ENCODE results near the gene ADGRL3.

The ADGRL3 gene

DNA sequence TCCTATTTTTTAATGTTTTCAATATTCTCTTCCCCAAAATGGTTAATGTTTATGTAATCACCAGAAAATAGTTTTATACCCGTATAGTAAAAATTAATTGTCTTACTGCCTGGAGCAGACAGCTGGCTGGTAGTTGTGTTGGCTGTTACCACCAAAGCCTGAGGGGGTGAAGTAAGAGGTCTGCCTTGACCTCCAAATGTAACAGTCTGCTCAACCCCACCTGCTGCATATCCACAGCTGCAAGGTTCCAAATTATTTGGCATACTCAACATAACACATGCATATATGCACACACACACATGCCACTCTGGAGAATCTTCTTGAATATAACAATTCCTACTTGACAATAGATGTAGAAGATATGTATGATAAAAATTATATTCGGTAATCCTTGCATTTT lies 624.3 kb downstream of the ADGRL3 start:
- DNase-seq (ENCODE audit: extremely low spot score) = no peak
- ChIA-PET CTCF (no interaction called here), POLR2A (no interaction called here)
- no peak for TF ChIP-seq CTCF (IDR thresholded peaks at IDR 0.05; ENCODE audit: control extremely low read depth, extremely low read depth, low read depth, missing control alignments)

- POLR2A ChIA-PET = no interaction called here
- CTCF ChIA-PET = no interaction called here
- TF ChIP-seq CTCF (IDR thresholded peaks at IDR 0.05; ENCODE audit: control extremely low read depth, extremely low read depth, low read depth, missing control alignments) = no peak
- DNase-seq (ENCODE audit: extremely low spot score) = no peak
Measured at GRCh38 chr4:61827907-61828391, 627.8 kb downstream of the ADGRL3 start.

- TF ChIP-seq CTCF (IDR thresholded peaks at IDR 0.05; ENCODE audit: control extremely low read depth, extremely low read depth, low read depth, missing control alignments) = no peak
- DNase-seq (ENCODE audit: extremely low spot score) = no peak
- CTCF ChIA-PET = no interaction called here
- POLR2A ChIA-PET = no interaction called here
Measured at GRCh38 chr4:61828960-61829359, 628.8 kb downstream of the ADGRL3 start.

- POLR2A ChIA-PET = no interaction called here
Measured at GRCh38 chr4:61831987-61832386, 631.9 kb downstream of the ADGRL3 start.

DNA sequence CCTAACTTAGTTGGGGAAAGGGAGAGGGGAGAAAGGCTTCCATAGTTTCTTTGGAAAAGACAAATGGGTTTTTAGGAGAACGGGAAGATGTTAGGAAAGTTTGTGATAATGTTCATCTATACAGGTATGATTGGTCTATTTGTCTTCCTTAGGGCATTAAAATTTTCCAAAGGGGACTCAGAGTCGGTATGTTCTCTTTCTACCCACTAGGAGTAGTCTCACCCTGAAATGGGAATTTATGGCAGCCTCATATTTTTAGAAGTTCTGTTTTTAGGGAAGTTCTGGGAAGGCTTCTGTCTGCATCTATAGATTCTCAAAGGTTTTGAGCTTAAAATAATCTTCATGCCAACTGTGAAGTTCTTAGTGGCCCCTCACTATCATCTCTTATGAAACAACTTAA lies 637.3 kb downstream of the ADGRL3 start:
- CTCF ChIA-PET = no interaction called here
- DNase-seq (ENCODE audit: extremely low spot score) = no peak
- POLR2A ChIA-PET = no interaction called here
- TF ChIP-seq CTCF (IDR thresholded peaks at IDR 0.05; ENCODE audit: control extremely low read depth, extremely low read depth, low read depth, missing control alignments) = no peak

More at GRCh38 chr4:61831987-61832386, 631.9 kb downstream of the ADGRL3 start:
- CTCF ChIA-PET = interaction anchor here (1.1 kb wide), 1 partner anchor 8 kb away, joined by 3 read pairs; no protein-coding TSS in a partner anchor
- DNase-seq (ENCODE audit: extremely low spot score) = no peak
- TF ChIP-seq CTCF (IDR thresholded peaks at IDR 0.05; ENCODE audit: control extremely low read depth, extremely low read depth, low read depth, missing control alignments) = no peak

GRCh38 chr4:61838072-61838471 lies 637.9 kb downstream of the ADGRL3 start:
- TF ChIP-seq CTCF (IDR thresholded peaks at IDR 0.05; ENCODE audit: control extremely low read depth, extremely low read depth, low read depth, missing control alignments) = no peak
- DNase-seq (ENCODE audit: extremely low spot score) = no peak
- ChIA-PET CTCF (interaction anchor here (0.7 kb wide), 1 partner anchor 30 kb away, joined by 3 read pairs; no protein-coding TSS in a partner anchor), POLR2A (no interaction called here)

GRCh38 chr4:61841714-61842113 lies 641.6 kb downstream of the ADGRL3 start:
- TF ChIP-seq CTCF (IDR thresholded peaks at IDR 0.05; ENCODE audit: control extremely low read depth, extremely low read depth, low read depth, missing control alignments) = no peak
- CTCF ChIA-PET = interaction anchor here (1.2 to 1.4 kb wide), 2 partner anchors 12 to 15 kb away, joined by 3 read pairs; no protein-coding TSS in a partner anchor
- no peak for DNase-seq (ENCODE audit: extremely low spot score)
- POLR2A ChIA-PET = no interaction called here

All from GM10248 (cell line).